ENCODE measurements around the gene ST3GAL4.

Gene ST3GAL4

GRCh38 chr11:126408901-126409619 is 53.6 kb downstream of the ST3GAL4 start:
- DNase-seq (ENCODE audit: low read depth): no peak

- no peak for DNase-seq (ENCODE audit: low read depth)
Observed at GRCh38 chr11:126409620-126409985, 54.1 kb downstream of the ST3GAL4 start.

DNA sequence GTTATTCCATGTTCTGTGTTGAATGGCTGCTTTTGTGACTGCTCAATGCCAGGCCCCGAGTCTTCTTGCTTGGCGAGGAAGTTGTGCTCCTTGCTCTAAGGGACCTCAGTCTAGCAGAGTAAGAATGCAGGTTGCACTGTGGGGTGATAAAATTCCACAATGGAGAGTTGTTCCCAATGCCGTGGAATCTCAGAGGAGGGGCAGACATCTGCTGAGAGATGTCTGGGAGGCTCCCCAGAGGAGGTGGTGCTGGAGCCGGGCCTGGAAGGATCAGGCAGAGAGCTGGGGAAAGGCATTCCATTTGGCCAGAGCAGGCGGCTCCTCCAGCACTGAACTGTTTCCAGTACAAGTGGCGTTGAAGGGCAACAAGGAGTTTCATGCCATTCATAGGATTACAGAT is 55.2 kb downstream of the ST3GAL4 start:
- no peak for DNase-seq (ENCODE audit: low read depth)

DNA sequence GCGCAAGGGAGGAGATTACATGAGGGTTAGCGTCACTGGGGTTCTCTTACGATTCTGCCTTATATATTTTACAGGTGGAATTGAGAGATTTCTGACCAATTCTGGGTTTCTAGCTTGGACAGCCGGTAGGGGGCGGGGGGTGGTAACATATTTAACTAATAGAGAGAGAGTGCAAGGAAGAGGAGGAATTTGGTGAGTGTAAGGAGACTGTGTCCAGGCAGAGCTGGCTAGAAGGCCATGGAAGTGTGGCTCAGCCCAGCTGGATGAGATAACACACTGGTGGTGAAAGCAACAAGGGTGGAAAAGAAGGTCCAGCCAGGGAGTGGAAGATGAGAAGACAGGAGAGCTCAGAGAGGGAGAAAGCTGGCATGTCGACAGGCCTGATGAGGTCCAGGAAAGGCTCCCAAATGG is 56.5 kb downstream of the ST3GAL4 start:
- DNase-seq (ENCODE audit: low read depth): no peak

- DNase-seq (ENCODE audit: low read depth): no peak
Observed at GRCh38 chr11:126413426-126413825, 57.9 kb downstream of the ST3GAL4 start.

DNA sequence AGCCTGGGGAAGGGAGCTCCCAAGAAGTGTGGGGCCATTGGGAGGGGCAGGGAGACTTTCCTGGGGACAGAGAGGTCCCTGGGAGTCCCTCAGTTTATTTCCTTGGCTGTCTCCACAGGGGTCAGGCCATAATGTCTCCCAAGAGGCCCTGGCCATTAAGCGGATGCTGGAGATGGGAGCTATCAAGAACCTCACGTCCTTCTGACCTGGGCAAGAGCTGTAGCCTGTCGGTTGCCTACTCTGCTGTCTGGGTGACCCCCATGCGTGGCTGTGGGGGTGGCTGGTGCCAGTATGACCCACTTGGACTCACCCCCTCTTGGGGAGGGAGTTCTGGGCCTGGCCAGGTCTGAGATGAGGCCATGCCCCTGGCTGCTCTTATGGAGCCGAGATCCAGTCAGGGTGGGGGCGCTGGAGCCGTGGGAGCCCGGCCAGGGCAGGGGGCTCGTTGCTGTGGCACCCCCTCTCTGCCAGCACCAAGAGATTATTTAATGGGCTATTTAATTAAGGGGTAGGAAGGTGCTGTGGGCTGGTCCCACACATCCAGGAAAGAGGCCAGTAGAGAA is 58.4 kb downstream of the ST3GAL4 start:
- no peak for DNase-seq (ENCODE audit: low read depth)

- DNase-seq (ENCODE audit: low read depth): no peak
Observed at GRCh38 chr11:126414615-126415014, 59.1 kb downstream of the ST3GAL4 start.

DNA sequence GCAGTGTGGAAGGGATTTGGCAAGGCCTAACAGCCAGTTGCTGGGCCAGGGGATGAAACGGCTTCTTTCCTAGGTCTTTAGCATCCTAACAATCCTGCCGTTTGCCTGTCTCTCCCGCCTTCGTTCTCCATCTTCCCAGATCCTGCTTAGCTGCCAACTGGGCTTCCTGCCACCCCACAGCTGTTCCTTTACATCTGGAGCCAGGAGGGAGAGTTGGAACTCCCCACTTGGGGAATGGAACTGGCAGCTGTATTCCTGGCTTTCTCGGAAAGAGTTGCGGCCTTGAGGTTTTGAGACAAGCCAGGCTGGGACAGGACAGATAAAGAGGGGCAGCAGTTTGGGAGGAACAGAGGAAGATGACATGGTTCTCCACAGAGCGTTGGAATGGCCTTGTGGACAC is 59.6 kb downstream of the ST3GAL4 start:
- no peak for DNase-seq (ENCODE audit: low read depth)

DNA sequence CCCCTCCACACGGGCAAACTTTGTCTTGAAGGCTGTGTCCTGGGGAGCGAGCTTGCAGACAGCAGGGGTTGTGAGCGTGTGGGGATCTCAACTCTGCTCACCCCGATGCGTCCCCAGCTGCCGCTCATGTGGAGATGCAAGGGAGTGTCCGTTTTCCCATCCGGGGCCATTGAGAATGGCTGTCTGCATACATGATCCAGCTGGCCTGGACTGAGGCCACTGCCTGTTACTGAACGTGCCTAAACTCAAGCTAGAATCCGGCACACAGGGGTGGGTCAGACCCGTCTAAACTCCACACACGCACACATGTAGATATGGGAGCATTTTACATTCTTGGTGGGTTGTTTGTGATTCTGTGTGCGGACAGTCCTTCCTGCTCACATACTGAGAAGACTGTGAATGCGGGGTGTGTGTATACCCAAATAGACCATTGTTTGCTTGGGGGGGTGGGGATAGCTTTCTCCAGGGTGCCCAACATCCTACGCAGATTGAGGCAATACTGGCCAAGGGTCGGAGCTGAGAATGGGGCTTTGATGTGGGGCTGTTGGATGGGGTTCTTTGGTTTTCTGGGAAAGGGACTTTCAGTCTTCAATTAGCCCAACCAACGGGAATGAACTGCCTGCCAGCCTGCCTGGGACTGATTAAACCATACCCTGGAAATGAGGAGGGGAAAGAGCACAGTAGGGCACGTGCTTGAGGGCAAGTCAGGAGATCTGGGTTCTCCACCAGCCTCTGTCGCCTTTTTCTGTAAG is 60.4 kb downstream of the ST3GAL4 start:
- no peak for DNase-seq (ENCODE audit: low read depth)

GRCh38 chr11:126416542-126417090 is 61.1 kb downstream of the ST3GAL4 start:
- peak; percentile 87 for DNase-seq (ENCODE audit: low read depth)

DNA sequence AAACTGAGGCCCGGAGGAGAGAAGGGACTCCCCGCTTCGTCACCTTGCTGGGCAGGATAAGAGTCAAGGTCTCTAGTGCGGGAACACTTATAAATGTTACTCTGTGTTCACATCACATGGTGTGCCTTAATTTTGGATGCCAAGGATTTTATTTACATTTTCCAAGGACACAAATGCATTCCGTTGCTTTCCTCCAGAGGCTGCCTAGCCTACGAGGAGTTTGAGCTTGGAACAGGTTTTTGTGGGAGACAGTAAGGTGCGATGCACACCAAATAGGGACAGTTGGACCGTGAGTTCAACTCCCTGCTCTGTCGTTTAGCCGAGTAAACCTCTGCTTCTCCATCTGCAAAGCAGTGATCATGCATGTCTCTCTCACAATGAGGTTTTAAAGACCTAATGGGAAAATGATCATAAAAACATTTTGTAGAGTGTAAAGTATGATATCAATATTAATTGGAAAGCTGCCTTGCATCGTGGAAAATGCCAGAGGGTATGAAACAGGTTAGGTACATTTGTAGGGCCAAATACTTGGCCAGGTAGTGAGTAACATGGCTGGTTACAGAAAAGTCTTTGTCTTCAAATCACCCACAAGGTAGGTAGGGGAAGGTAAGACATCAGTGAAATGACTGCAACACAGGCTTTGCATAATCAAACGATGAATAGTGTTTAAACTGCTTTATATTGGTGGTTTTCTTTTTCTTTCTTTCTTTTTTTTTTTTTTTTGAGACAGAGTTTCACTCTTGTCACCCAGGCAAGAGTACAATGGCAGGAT is 61.8 kb downstream of the ST3GAL4 start:
- no peak for DNase-seq (ENCODE audit: low read depth)

GRCh38 chr11:126418887-126419286 is 63.4 kb downstream of the ST3GAL4 start:
- DNase-seq (ENCODE audit: low read depth): no peak

DNA sequence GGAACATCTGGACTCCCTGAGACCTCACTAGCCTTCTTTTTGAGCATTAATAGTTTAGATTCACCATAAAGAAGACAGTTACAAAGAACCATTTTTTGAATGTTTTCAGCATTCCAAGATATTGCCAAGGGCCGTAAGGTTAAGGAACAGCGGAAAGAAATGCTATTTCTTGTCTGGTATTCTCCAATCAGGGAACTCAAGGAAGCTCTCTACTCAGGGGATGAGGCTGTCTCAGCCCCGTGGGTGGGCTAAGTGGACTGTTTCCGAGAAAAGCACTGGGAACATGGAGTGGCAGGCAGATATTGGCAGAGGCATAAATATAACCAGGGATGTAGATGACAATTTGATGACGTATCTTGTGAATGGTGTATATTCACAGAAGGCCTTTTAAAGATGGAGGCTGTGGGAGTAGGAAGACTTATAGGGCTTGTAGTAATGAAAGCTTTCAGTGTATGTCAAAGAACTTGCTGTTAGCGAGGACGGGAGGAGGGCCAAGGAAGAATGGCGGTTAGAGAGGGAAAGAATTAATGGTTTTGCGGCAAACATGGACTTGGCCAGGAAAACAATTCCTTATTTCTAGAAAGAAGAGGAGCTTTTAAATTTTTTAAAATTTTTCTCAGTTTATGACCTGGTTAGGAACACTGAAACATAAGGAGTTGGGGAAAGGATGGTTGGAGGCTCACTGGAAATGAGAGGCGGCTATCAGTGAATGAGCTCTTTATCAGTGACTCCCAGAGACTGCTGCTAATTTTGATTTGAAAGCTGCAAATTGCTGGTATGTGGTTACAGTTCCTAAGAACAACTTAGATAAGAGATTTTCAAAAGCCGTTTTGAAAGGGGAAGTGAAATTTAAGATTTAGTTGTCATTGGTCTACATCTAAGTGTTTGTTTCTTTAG is 64.6 kb downstream of the ST3GAL4 start:
- peak; percentile 81 for DNase-seq (ENCODE audit: low read depth)

DNA sequence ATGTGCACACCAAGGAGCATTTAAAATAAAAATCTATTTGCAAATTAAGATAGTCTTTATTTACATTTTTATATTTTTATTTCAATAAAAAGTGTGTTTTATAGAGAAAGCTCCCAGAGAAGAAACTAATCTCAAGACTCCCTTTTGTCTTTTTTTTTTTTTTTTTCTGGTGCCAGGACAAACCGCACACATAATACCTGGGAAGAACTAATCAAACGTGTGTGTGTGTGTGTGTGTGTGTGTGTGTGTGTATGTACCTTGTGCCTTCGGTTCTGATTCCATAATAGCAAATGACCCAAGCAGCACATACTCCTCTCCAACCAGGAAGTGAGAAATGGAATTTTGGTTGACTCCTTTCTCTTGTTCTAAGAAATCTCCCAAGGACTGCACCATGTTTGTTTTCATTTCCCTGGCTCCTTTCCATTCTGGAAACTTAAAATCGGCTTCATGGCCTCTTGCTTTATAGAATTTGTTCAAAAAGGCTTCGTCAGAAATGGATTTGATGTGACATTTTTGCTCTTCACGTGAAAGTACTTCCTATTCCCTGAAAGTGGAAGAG is 65.3 kb downstream of the ST3GAL4 start:
- no peak for DNase-seq (ENCODE audit: low read depth)

GRCh38 chr11:126421271-126421671 is 65.8 kb downstream of the ST3GAL4 start:
- no peak for DNase-seq (ENCODE audit: low read depth)

DNA sequence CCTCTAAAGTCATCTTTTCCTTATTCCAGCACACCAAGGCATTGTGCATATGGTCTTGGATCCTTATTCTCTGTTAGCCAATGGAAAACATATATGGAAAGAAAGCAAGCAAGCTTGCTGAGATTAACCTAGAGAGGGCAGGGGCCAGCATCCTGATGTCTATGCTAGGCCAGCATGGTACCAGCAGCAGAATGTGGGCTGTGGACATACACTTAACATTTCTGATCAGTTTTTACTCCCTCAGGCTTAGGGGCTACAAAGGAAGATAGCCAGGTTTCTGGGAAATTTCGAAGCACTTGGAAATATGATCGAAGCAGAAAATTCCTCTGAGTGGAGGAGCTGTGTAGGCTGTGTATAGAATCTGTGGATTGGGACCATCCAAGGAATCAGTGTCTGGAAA is 67.0 kb downstream of the ST3GAL4 start:
- DNase-seq (ENCODE audit: low read depth): no peak

DNA sequence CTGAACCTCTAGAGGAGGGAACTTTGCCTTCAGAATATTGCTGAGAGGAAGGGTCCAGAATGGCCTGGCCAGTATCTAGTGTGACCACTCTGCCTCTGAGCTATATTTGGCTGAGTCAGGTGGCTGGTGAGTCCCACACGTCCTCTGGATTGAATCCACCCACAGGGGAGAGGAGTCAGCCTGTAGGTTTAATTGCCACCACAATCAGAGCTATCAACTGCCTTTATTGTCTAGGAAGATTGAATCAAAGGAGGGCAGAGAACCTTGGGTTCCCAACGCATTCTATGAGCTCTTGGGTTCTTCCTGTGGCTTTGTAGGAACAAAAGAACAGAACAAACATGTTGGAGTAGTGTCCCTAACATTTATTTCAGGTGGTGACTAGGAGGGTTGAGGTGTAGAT is 67.7 kb downstream of the ST3GAL4 start:
- DNase-seq (ENCODE audit: low read depth): no peak

DNA sequence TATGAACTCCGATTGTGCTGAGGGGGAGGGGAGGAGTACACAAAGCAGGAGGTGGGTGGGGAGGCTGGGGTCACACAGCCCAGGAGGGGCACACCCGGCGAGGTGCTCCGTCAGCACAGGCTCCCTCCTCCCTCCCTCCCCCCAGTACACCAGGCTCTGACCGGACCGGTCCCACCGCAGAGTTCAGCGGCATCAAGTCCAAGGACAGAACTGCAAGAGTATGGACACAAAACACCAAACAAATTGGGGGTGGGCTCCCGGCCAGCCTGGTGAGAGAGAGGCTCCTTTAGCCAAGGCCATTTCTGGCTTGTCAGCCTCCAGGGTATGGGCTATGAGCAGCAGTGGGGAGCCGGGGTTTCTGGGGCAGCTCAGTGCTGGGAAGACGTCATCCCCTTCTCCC is 68.3 kb downstream of the ST3GAL4 start:
- DNase-seq (ENCODE audit: low read depth): no peak

- no peak for DNase-seq (ENCODE audit: low read depth)
Observed at GRCh38 chr11:126424471-126425039, 69.1 kb downstream of the ST3GAL4 start.

DNA sequence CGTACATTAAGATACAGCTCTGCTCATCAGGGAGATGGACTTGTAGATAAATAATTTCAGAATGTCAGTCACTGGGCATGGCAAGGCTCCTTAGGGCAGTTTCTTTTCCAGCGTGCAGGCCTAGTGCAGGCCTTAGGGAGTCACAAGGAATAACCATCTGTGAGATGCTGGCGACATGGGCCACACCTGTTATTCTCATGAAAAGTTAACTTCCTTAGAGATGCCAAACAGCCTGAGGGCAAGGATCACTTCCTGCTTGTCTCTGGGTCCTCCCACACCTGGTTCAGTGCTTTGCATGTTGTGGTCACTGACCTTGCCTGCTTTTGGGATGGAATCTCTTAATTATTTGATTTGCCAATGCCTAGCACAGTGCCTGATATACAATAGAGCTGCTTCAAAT is 70.6 kb downstream of the ST3GAL4 start:
- no peak for DNase-seq (ENCODE audit: low read depth)
